Activated T-cell treated with anti-CD3 and anti-CD28 coated beads, Interleukin-2, amount 50 U/mL, for 4 hours (primary cell): ENCODE measurements around the gene NAALADL1. TPM values are rescaled to one million over a fixed set of nuclear protein-coding genes. Genes with fewer than 3 reads are reported as not detected.

Experiments used
- ATAC-seq, 2 donors: fragments of 200-7000 bp; cut with Tn5 transposase; one replicate each; pipeline ENCODE4 v1.10.0; 2021
- DNase-seq: peaks from one replicate; pipeline ENCODE4 v3.0.0-alpha.2; 2020
- H3K27me3 Mint-ChIP-seq: one replicate; pipeline ENCODE4 v1.8.0; 2021; ENCODE audit warnings: low read depth, mixed read lengths
- H3K36me3 Mint-ChIP-seq: one replicate; pipeline ENCODE4 v1.8.0; 2022; ENCODE audit warnings: mixed read lengths; ENCODE audit not compliant: insufficient read depth
- H3K4me1 Mint-ChIP-seq: one replicate; pipeline ENCODE4 v1.8.0; 2021; ENCODE audit warnings: low read depth, mixed read lengths
- H3K4me3 Mint-ChIP-seq: one replicate; pipeline ENCODE4 v1.8.0; 2021; ENCODE audit warnings: mild to moderate bottlenecking, moderate library complexity, mixed read lengths
- H3K9me3 Mint-ChIP-seq: one replicate; pipeline ENCODE4 v1.8.0; 2021; ENCODE audit warnings: mixed read lengths
- total RNA-seq, 3 donors: library from RNA; stranded (reverse); gene quantifications; one replicate each; pipeline ENCODE4 v1.2.1, GENCODE V29; 2021

NAALADL1 gene
- total RNA-seq, 3 donors from 2014 or later, result 5.4 to 8.2 (median 7.7) TPM

DNA sequence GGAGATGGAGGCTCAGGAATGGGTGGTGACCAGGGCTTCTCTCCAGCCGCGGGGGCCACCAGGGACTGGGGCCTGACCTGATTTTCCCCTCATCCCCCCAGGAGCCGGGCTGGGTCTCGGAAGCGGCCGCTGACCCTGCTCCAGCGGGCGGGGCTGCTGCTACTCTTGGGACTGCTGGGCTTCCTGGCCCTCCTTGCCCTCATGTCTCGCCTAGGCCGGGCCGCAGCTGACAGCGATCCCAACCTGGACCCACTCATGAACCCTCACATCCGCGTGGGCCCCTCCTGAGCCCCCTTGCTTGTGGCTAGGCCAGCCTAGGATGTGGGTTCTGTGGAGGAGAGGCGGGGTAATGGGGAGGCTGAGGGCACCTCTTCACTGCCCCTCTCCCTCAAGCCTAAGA is 29.5 kb upstream of the NAALADL1 start:
- no peak for DNase-seq
- Mint-ChIP-seq H3K4me1 (peaks cover 24% of the 10 kb centered on the region), H3K27me3 (no peaks in the 10 kb centered on the region), H3K9me3 (no peaks in the 10 kb centered on the region), H3K36me3 (peaks cover 22% of the 10 kb centered on the region), H3K4me3 (no peak overlapping the region)
- ATAC-seq, result no peak

GRCh38 chr11:65087216-65087615 is 28.9 kb upstream of the NAALADL1 start:
- H3K9me3 Mint-ChIP-seq, result no peaks in the 10 kb centered on the region
- H3K27me3 Mint-ChIP-seq, result no peaks in the 10 kb centered on the region
- DNase-seq, result no peak
- no peak for ATAC-seq
- peaks cover 22% of the 10 kb centered on the region for H3K36me3 Mint-ChIP-seq
- peaks cover 26% of the 10 kb centered on the region for H3K4me1 Mint-ChIP-seq
- H3K4me3 Mint-ChIP-seq, result no peak overlapping the region

GRCh38 chr11:65086809-65087208 is 28.5 kb upstream of the NAALADL1 start:
- no peak overlapping the region for H3K4me3 Mint-ChIP-seq
- ATAC-seq (no peak), DNase-seq (no peak)
- H3K27me3 Mint-ChIP-seq, result no peaks in the 10 kb centered on the region
- peaks cover 22% of the 10 kb centered on the region for H3K36me3 Mint-ChIP-seq
- peaks cover 26% of the 10 kb centered on the region for H3K4me1 Mint-ChIP-seq
- H3K9me3 Mint-ChIP-seq, result no peaks in the 10 kb centered on the region

GRCh38 chr11:65085446-65085845 is 27.1 kb upstream of the NAALADL1 start:
- Mint-ChIP-seq H3K9me3 (no peaks in the 10 kb centered on the region), H3K36me3 (peaks cover 22% of the 10 kb centered on the region), H3K4me3 (peak overlapping the region; percentile 93), H3K27me3 (no peaks in the 10 kb centered on the region), H3K4me1 (peaks cover 26% of the 10 kb centered on the region)
- DNase-seq (no peak), ATAC-seq (no peak)

GRCh38 chr11:65084598-65085375 is 26.4 kb upstream of the NAALADL1 start:
- Mint-ChIP-seq H3K27me3 (no peaks in the 10 kb centered on the region), H3K4me1 (peaks cover 26% of the 10 kb centered on the region), H3K36me3 (peaks cover 22% of the 10 kb centered on the region), H3K4me3 (peak overlapping the region; percentile 93), H3K9me3 (no peaks in the 10 kb centered on the region)
- ATAC-seq, result peak in 1 of 2 donors; percentile 11
- no peak for DNase-seq

DNA sequence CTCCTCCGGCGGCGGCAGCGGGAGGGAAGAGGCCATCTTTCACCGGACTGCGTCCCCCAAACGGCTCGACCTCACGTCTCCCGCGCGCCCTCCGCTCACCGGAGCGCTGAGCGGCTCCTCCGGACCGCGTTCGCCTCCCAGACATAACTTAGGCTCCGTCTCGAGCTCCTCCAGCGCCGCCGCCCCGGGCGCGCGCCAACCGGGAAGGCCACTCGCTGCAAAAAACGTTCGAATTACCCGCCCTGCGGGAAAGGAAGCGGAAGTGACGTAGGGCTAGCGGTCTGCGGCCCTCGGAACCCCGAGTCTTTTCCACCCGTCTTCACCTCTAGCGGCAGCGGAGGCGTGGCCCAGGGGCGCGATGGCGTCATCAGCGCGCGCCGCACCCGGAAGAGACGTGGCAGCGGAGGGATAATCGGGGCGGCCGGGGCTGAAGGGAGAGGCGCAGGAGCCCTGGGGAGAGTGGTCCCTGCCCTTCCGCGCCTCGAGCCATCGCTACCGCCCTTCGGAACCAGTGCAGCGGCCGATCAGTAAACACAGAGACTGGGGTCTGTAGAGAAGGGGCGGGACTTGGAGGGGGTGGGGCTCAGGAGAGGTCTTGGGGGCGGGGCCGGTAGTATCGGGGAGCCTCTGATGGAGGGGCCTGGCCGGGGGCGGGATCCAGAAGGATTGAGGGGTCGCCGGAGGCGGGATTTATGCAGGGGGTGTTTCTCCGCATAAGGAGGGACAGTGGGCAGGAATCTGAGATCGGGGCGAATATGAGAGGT is 25.7 kb upstream of the NAALADL1 start, which contains the start of the genes CDCA5 and ZFPL1:
TSS of gene CDCA5 (minus strand) at position 207 of the 764 bp plus-strand sequence. CDS start at position 145, 62 bp downstream.
TSS of gene ZFPL1 (plus strand) at position 389 of the 764 bp plus-strand sequence. CDS start 477 bp downstream, outside the sequence.
- H3K36me3 Mint-ChIP-seq, result peaks cover 15% of the 10 kb centered on the region
- H3K27me3 Mint-ChIP-seq, result no peaks in the 10 kb centered on the region
- no peaks in the 10 kb centered on the region for H3K9me3 Mint-ChIP-seq
- peak within 1 kb of the TSS; percentile 93 for H3K4me3 Mint-ChIP-seq
- H3K4me1 Mint-ChIP-seq, result peaks cover 26% of the 10 kb centered on the region
- ATAC-seq (peak; percentile 90 to 92), DNase-seq (peak; percentile 95)

DNA sequence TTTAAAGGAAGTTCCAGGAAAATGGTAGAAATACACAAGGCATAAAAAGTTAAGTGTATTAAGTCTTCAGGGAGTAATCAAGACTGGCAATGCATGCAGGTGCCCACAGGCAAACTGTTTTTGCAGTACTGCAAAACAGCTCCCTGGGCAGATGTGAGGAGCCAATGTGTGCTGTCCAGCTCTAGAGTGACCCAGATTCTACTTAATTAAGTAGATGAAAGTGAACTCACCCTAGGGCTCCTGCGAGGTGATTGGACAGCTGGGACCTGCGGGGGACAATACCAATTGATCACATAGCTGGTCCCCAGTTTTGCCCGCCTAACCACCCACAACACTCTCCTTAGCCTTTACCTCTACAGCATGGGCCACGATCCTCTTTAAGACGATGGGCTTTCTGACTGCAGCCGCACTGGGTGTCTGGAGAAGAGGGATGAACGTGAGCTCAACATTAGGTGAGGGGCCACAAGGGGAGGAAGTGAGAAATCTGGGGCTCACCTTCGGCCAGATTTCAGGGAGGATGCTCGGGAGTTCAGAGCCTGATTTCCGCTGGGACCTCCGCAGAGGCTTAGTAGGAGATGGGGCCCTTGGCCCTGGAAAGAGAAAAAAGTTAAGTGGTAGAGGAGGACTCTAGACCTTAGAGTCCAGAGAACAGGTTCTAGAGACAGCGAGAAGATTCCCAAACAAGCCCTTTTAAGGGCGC is 24.9 kb upstream of the NAALADL1 start:
- no peak for DNase-seq
- Mint-ChIP-seq H3K27me3 (no peaks in the 10 kb centered on the region), H3K9me3 (no peaks in the 10 kb centered on the region), H3K36me3 (peaks cover 7% of the 10 kb centered on the region), H3K4me3 (peak overlapping the region; percentile 93), H3K4me1 (peaks cover 31% of the 10 kb centered on the region)
- peak; percentile 1 to 8 for ATAC-seq

DNA sequence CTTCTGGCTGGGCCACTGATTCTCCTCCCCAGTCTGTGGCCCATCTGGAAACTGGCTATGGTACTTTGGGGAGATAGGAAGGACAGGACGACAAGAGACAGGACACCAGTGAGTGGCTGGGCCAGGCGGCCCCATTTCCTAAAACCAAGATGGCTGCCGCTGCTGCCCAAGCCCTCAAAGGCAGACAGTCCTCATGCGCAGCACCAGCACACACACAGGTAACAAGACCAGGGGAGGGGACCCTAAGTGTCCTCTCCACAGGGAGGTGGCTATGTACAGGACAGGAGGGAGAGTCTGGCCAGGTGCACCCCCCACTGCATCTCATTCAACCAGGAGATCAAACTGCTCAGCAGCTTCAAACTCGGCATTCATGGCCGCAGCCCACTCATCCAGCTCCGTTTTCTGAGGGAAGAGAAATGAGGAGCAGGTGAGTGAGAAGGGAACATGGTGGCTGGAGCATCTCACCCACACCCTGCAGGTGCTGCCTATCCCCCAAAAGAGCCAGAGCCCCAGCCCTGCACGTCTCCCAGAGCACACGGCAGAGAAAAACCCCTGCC is 20.5 kb upstream of the NAALADL1 start:
- no peaks in the 10 kb centered on the region for H3K36me3 Mint-ChIP-seq
- peaks cover 16% of the 10 kb centered on the region for H3K4me1 Mint-ChIP-seq
- no peaks in the 10 kb centered on the region for H3K27me3 Mint-ChIP-seq
- ATAC-seq (no peak), DNase-seq (no peak)
- H3K4me3 Mint-ChIP-seq, result no peak overlapping the region
- no peaks in the 10 kb centered on the region for H3K9me3 Mint-ChIP-seq

GRCh38 chr11:65078151-65078550 is 19.8 kb upstream of the NAALADL1 start:
- Mint-ChIP-seq H3K4me3 (no peak overlapping the region), H3K27me3 (no peaks in the 10 kb centered on the region), H3K36me3 (no peaks in the 10 kb centered on the region), H3K9me3 (no peaks in the 10 kb centered on the region), H3K4me1 (peaks cover 13% of the 10 kb centered on the region)
- ATAC-seq (peak; percentile 91 to 93), DNase-seq (peak; percentile 67)

- Mint-ChIP-seq H3K9me3 (no peaks in the 10 kb centered on the region), H3K36me3 (no peaks in the 10 kb centered on the region), H3K4me3 (no peak overlapping the region), H3K27me3 (no peaks in the 10 kb centered on the region), H3K4me1 (peaks cover 8% of the 10 kb centered on the region)
- DNase-seq (no peak), ATAC-seq (no peak)
Observed at GRCh38 chr11:65077451-65077850, 19.1 kb upstream of the NAALADL1 start.

DNA sequence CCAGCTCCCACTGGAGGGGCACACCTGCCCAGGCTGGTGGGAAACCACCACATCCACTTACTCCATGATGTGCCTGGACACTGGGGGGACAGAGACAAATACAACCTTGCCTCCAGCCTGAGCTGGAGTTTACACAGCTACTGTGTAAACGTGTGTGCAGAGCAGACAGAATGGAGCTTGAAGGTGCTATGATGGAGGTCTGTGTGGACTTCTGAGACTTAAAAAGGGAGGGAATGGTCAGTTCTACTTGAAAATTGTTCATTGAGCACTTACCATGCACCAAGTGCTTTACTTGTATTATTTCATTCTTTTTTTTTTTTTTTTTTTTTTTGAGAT is 14.2 kb upstream of the NAALADL1 start:
- Mint-ChIP-seq H3K36me3 (no peaks in the 10 kb centered on the region), H3K4me1 (no peaks in the 10 kb centered on the region), H3K4me3 (no peak overlapping the region), H3K27me3 (no peaks in the 10 kb centered on the region), H3K9me3 (no peaks in the 10 kb centered on the region)
- ATAC-seq, result no peak
- no peak for DNase-seq

DNA sequence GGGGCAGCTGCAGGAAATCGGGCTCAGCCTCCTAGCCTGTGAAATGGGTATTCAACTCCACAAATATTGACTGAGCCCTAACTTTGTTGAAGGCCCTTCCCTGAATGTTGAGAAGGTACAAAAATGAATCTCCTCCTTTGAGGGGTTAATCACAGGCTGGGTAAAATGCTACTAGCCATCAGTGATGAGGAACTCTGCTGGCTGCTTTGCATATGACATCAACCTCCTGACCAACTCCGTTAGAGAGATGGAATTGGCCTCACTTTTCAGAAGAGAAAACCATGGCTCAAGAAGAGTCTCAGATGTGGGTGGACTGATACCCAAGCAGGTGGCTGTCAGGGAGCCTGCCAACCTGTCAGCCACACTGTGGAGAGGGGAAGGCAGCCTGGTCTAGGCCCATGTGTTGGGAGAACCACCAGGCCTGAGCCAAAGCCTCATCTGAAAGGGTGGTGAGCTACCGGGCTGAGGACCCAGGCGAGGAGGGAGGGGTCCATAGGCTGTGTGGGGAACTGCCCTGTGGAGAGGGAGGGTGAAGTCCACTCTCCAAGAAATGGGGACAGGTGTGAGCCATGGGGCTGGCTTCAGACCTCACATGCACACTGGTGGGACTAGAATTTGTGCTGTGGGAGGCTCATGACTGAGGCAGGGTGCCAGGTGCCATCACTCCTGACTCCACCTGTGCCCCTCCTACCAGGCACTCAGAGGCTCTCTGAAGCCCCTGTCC is 13.7 kb upstream of the NAALADL1 start:
- H3K36me3 Mint-ChIP-seq, result no peaks in the 10 kb centered on the region
- no peak overlapping the region for H3K4me3 Mint-ChIP-seq
- ATAC-seq (no peak), DNase-seq (no peak)
- H3K9me3 Mint-ChIP-seq, result no peaks in the 10 kb centered on the region
- H3K4me1 Mint-ChIP-seq, result no peaks in the 10 kb centered on the region
- H3K27me3 Mint-ChIP-seq, result no peaks in the 10 kb centered on the region

DNA sequence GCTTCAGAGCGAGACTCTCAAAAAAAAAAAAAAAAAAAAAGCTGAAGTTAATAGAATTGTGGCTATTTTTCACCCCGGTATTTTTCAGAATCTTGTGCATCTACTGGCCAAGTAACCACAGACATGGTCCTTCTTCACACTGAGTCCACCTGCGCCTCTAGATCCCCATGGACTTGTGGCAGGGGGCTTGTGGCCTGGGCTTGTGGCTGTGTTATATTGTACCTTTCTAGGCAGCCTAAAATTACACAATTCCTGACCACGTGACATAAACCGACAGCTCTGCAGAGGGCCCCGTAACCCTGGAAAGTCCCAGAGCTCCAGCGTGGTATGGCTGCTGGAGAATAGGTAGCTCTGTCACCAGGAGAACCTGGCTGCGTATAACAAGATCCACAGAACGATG is 10.9 kb upstream of the NAALADL1 start:
- Mint-ChIP-seq H3K4me1 (no peaks in the 10 kb centered on the region), H3K36me3 (no peaks in the 10 kb centered on the region), H3K4me3 (no peak overlapping the region)

GRCh38 chr11:65067446-65067845 is 9.1 kb upstream of the NAALADL1 start:
- H3K36me3 Mint-ChIP-seq, result no peaks in the 10 kb centered on the region
- no peak overlapping the region for H3K4me3 Mint-ChIP-seq
- no peaks in the 10 kb centered on the region for H3K4me1 Mint-ChIP-seq
- DNase-seq (no peak), ATAC-seq (no peak)
- H3K9me3 Mint-ChIP-seq, result no peaks in the 10 kb centered on the region
- H3K27me3 Mint-ChIP-seq, result no peaks in the 10 kb centered on the region

More for the DNA sequence above, 10.9 kb upstream of the NAALADL1 start:
- H3K9me3 Mint-ChIP-seq, result no peaks in the 10 kb centered on the region
- no peak for ATAC-seq
- DNase-seq, result no peak
- H3K27me3 Mint-ChIP-seq, result no peaks in the 10 kb centered on the region
